Testis (tissue), 2 donors: ENCODE results near the gene FAM53B.

ENCODE experiments used
- CTCF ChIP-seq, 3 experiments: fragments of 450-650 bp in 2 of 3; fragments of 200-600 bp in 1 of 3; sonication (generic) in 1 of 3; IDR thresholded peaks; one replicate each; pipeline ENCODE4 v1.5.1; 2016 to 2019; ENCODE audit warnings: antibody characterized with exemption in 3 of 3, mild to moderate bottlenecking in 2 of 3, moderate library complexity in 1 of 3
- POLR2A ChIP-seq: fragments of 450-650 bp; IDR thresholded peaks from one replicate; pipeline ENCODE4 v1.6.1; 2017; ENCODE audit warnings: antibody characterized with exemption, mild to moderate bottlenecking, moderate library complexity

GRCh38 chr10:124699471-124700292 is 44.5 kb downstream of the FAM53B start:
- TF ChIP-seq CTCF (IDR thresholded peaks at IDR 0.05): no peak
- no peak for TF ChIP-seq POLR2A
